Right ventricle myocardium superior (tissue), 1 donor: ENCODE results near the gene NAXE. TPM values are rescaled to one million over a fixed set of nuclear protein-coding genes. Genes with fewer than 3 reads are reported as not detected.
"Not testable (repeated sequence)": the region's sequence is repeated elsewhere in the genome, so short reads cannot be mapped to it uniquely, and the experiment has no call there.

ENCODE experiments used
- ATAC-seq: fragments of 200-7000 bp; cut with Tn5 transposase; one replicate; pipeline ENCODE4 v1.9.1; 2020; ENCODE audit warnings: mild to moderate bottlenecking; ENCODE audit not compliant: poor library complexity
- DNase-seq: peaks from one replicate; pipeline ENCODE4 v3.0.0-alpha.2; 2020
- intact Hi-C: fragments of 100-400 bp; cut with DNase I; formaldehyde crosslinking; loops from one replicate; pipeline ENCODE4 v1.11.2; 2022
- long read RNA-seq: library from polyadenylated mRNA; unstranded; transcript quantifications from one replicate; pipeline ENCODE4 v2.0.0, GENCODE V29; 2021
- total RNA-seq: library from RNA; stranded (reverse); fragmentation: NEBNext Ultra II Directional; extraction: Animal tissue kit (Norgen Biotek cat#: 25700); gene quantifications from one replicate; pipeline ENCODE4 v1.2.1, GENCODE V29; 2021
- donor health status: DM: no; HTN: yes; CAD: no; lungs with severe emphysema.

NAXE gene
- total RNA-seq, result 115 TPM
- long read RNA-seq, transcript NAXE-203 (6 exons, 1,125 nt), result major isoform, 207 of 238 reads
- long read RNA-seq, transcript NAXE-201 (5 exons, 1,012 nt), result minor isoform, 6 of 238 reads
- long read RNA-seq, partial matches to known transcripts, result 5 of 238 reads
- long read RNA-seq, other reads (novel, unspliced or antisense), result 20 of 238 reads

- ATAC-seq (peak; percentile 98), DNase-seq (peak; percentile 86)
- intact Hi-C loops, result loop anchor here (10.0 kb wide), 1 partner anchor 117 kb away; no protein-coding TSS in a partner anchor
Measured at GRCh38 chr1:156591432-156592157, at the start of gene NAXE. NAXE (plus strand) TSS chr1:156591776; CDS start chr1:156591805, 29 bp downstream.

GRCh38 chr1:156543066-156543465, 48.5 kb upstream of the NAXE start:
- ATAC-seq (no peak), DNase-seq (no peak)
- intact Hi-C loops, result no loop called here

GRCh38 chr1:156544592-156545102, 46.9 kb upstream of the NAXE start:
- ATAC-seq (no peak), DNase-seq (no peak)
- intact Hi-C loops, result no loop called here

GRCh38 chr1:156546267-156546666, 45.3 kb upstream of the NAXE start:
- DNase-seq (no peak), ATAC-seq (no peak)
- intact Hi-C loops, result no loop called here

GRCh38 chr1:156547434-156547833, 44.1 kb upstream of the NAXE start:
- intact Hi-C loops, result no loop called here
- no peak for DNase-seq
- no peak for ATAC-seq

GRCh38 chr1:156547982-156548381, 43.6 kb upstream of the NAXE start:
- intact Hi-C loops, result no loop called here
- no peak for ATAC-seq
- DNase-seq, result no peak

GRCh38 chr1:156549390-156549789, 42.2 kb upstream of the NAXE start:
- ATAC-seq (peak; percentile 23), DNase-seq (no peak)
- intact Hi-C loops, result no loop called here

- DNase-seq (no peak), ATAC-seq (no peak)
- intact Hi-C loops, result no loop called here
Measured at GRCh38 chr1:156549831-156550230, 41.7 kb upstream of the NAXE start.

- ATAC-seq, result peak; percentile 86
- DNase-seq, result peak; percentile 74
- intact Hi-C loops, result no loop called here
Measured at GRCh38 chr1:156550346-156550745, 41.2 kb upstream of the NAXE start.

DNA sequence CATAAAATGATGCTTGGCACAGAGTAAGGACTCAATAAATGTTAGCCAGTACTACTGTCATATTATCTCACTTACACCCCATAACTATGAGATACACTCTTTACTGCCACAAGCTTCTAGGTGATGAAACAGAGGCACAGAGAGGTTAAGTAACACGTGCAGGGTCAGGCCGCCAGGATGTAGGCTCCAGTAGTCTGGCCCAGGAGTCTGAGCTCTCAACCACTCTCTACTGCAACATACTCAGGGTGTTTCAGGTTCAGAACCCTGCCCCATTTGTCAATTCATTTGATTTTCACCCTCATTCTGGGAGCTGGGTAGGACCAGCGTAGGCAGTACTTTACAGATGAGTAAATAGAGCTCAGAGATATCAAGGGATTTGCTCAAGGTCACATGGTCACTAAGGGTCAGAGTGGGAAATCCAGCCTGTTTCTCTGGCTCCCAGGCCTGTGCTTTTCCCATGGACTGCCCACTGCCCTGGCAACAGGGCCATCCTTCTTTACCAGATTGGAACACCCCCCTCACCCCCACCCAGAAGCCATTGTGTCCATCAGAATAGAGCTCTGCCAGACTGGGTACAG, 40.4 kb upstream of the NAXE start:
- no peak for ATAC-seq
- DNase-seq, result no peak

GRCh38 chr1:156551869-156552268, 39.7 kb upstream of the NAXE start:
- intact Hi-C loops, result no loop called here
- DNase-seq (no peak), ATAC-seq (no peak)

More for the DNA sequence above, 40.4 kb upstream of the NAXE start:
- intact Hi-C loops, result no loop called here

- intact Hi-C loops, result no loop called here
- no peak for ATAC-seq
- DNase-seq, result no peak
Measured at GRCh38 chr1:156552518-156552917, 39.1 kb upstream of the NAXE start.

- DNase-seq (peak; percentile 64), ATAC-seq (peak; percentile 31)
- intact Hi-C loops, result not testable (repeated sequence)
Measured at GRCh38 chr1:156552937-156553336, 38.6 kb upstream of the NAXE start.

DNA sequence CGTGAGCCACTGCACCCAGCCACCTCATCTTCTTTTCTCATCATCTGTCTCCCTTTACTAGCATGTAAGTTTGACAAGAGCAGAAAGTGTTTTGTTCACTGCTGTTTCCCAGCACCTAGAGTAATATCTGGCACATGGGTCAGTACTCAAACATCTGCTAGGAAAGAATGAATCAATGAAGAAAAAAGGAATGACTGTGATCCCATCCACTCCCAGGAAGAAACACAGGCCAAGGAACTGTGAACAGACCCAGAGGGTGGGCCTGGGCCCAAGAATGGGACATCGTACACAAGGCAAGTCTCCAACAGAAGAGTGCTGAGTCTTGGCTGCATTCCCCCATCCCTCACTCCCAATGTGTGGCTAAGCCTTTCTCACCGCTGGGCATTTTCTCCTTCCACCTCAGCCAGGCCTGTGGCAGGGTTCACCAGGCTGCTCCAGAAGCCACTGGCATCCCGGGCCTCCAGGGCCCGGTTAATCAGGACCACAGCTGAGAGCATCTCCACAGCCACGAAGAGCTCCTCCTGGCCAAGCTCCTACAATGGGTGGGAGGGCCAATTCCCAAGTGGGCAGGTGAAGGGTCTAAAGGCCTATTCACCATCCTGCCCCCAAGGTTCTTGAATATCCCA, 37.6 kb upstream of the NAXE start:
- DNase-seq, result no peak
- intact Hi-C loops, result no loop called here
- ATAC-seq, result no peak

- DNase-seq (no peak), ATAC-seq (no peak)
- intact Hi-C loops, result no loop called here
Measured at GRCh38 chr1:156554971-156555370, 36.6 kb upstream of the NAXE start.

GRCh38 chr1:156555715-156556114, 35.9 kb upstream of the NAXE start:
- intact Hi-C loops, result no loop called here
- no peak for DNase-seq
- ATAC-seq, result no peak

GRCh38 chr1:156556354-156556753, 35.2 kb upstream of the NAXE start:
- intact Hi-C loops, result no loop called here
- ATAC-seq, result no peak
- DNase-seq, result no peak

- DNase-seq (no peak), ATAC-seq (no peak)
- intact Hi-C loops, result no loop called here
Measured at GRCh38 chr1:156559086-156559796, 32.3 kb upstream of the NAXE start.

- no peak for DNase-seq
- intact Hi-C loops, result no loop called here
Measured at GRCh38 chr1:156559797-156560385, 31.7 kb upstream of the NAXE start.

More at GRCh38 chr1:156559797-156560385, 31.7 kb upstream of the NAXE start:
- no peak for ATAC-seq
